GF-D8 (cell line): ENCODE measurements around the gene COL18A1.

Experiments
- DNase-seq: peaks from one replicate; lab custom pipeline; 2025; lab: John Stamatoyannopoulos, UW

The COL18A1 gene

GRCh38 chr21:45535341-45536081 lies 130.5 kb downstream of the COL18A1 start:
- DNase-seq, result peak; percentile 95

- DNase-seq, result no peak
Measured at GRCh38 chr21:45536301-45537081, 131.5 kb downstream of the COL18A1 start.

GRCh38 chr21:45537111-45537745 lies 132.3 kb downstream of the COL18A1 start:
- DNase-seq, result no peak

- no peak for DNase-seq
Measured at GRCh38 chr21:45537746-45538291, 132.9 kb downstream of the COL18A1 start.

- DNase-seq, result no peak
Measured at GRCh38 chr21:45538381-45539045, 133.5 kb downstream of the COL18A1 start.

GRCh38 chr21:45539046-45539795 lies 134.3 kb downstream of the COL18A1 start:
- no peak for DNase-seq

- DNase-seq, result no peak
Measured at GRCh38 chr21:45539796-45540600, 135.0 kb downstream of the COL18A1 start.

- no peak for DNase-seq
Measured at GRCh38 chr21:45540601-45540970, 135.6 kb downstream of the COL18A1 start.

GRCh38 chr21:45541221-45542039 lies 136.5 kb downstream of the COL18A1 start:
- peak; percentile 70 for DNase-seq

GRCh38 chr21:45542242-45542666 lies 137.3 kb downstream of the COL18A1 start, which contains the start of gene SLC19A1:
SLC19A1 (minus strand) TSS chr21:45542440; CDS start chr21:45537959, 4,481 bp downstream.
- DNase-seq, result no peak

- DNase-seq, result no peak
Measured at GRCh38 chr21:45542667-45543370, 137.9 kb downstream of the COL18A1 start.

- no peak for DNase-seq
Measured at GRCh38 chr21:45543371-45543709, 138.4 kb downstream of the COL18A1 start.

GRCh38 chr21:45543710-45544448 lies 138.9 kb downstream of the COL18A1 start:
- DNase-seq, result no peak

GRCh38 chr21:45544449-45545235 lies 139.7 kb downstream of the COL18A1 start:
- DNase-seq, result no peak

- DNase-seq, result no peak
Measured at GRCh38 chr21:45545236-45545570, 140.2 kb downstream of the COL18A1 start.

- DNase-seq, result no peak
Measured at GRCh38 chr21:45545691-45546531, 140.9 kb downstream of the COL18A1 start.
